ENCODE measurements around the gene TDRD1. TPM values are rescaled to one million over a fixed set of nuclear protein-coding genes. Genes with fewer than 3 reads are reported as not detected.

The TDRD1 gene
- total RNA-seq, 1 donor from 2014 or later = not detected

GRCh38 chr10:114239117-114239993 is 60.2 kb downstream of the TDRD1 start, which contains the start of gene VWA2:
Gene VWA2, plus strand, starts transcription at chr10:114239254. Its CDS starts 9,460 bp downstream, at chr10:114248714.
- peak; percentile 31 for TF ChIP-seq CTCF (conservative IDR thresholded peaks at IDR 0.05; ENCODE audit: low read depth, low read length)
- peak within 1 kb of the TSS; percentile 59 for H3K4me3 ChIP-seq (ENCODE audit: low read depth, low read length)
- no peak for DNase-seq (ENCODE audit: low read depth)

- H3K4me3 ChIP-seq (ENCODE audit: low read depth, low read length) = peak overlapping the region; percentile 59
- TF ChIP-seq CTCF (conservative IDR thresholded peaks at IDR 0.05; ENCODE audit: low read depth, low read length) = no peak
- no peak for DNase-seq (ENCODE audit: low read depth)
These were observed 60.8 kb downstream of the TDRD1 start for GRCh38 chr10:114239994-114240345.

DNA sequence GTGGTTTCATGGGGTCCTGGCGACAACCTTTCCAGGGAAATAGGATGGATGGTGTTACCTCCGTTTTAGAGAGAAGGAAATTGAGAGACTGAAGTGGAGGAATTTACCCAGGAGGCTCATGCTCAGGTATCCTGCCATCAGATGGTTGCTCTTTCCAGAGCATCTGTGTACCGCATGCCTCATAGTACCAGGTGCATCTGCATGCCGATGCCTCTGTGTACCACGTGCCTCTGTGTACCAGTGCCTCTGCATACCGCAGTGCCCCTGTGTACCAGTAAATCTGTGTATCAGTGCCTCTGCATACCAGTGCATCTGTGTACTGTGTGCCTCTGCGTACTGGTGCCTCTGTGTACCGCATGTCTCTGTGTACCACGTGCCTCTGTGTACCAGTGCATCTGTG is 63.1 kb downstream of the TDRD1 start:
- no peak for DNase-seq (ENCODE audit: low read depth)
- no peak for TF ChIP-seq CTCF (conservative IDR thresholded peaks at IDR 0.05; ENCODE audit: low read depth, low read length)
- H3K4me3 ChIP-seq (ENCODE audit: low read depth, low read length) = no peak overlapping the region

DNA sequence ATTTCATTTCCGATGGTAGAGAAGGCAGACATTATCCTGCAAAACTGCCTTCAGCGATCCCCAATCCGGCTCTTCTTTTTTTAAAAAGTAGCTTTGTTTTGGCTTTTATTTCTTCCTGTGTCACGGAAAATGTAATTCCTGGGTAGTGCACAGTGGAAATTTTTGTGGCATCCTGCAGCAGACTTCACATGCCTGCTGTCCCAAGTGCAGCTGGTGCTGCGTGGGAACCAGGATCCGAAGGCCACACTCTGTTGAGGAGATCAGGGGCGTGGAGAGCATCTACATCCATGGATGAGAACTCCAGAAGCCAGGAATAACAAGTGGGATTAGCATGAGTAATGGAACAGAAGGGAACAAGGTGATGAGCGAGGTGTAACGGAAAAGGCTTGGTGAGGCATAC is 64.5 kb downstream of the TDRD1 start:
- no peak for DNase-seq (ENCODE audit: low read depth)
- TF ChIP-seq CTCF (conservative IDR thresholded peaks at IDR 0.05; ENCODE audit: low read depth, low read length) = no peak
- H3K4me3 ChIP-seq (ENCODE audit: low read depth, low read length) = no peak overlapping the region

GRCh38 chr10:114244126-114244525 is 65.0 kb downstream of the TDRD1 start:
- no peak for TF ChIP-seq CTCF (conservative IDR thresholded peaks at IDR 0.05; ENCODE audit: low read depth, low read length)
- H3K4me3 ChIP-seq (ENCODE audit: low read depth, low read length) = no peak overlapping the region

GRCh38 chr10:114245121-114245791 is 66.1 kb downstream of the TDRD1 start:
- no peak for TF ChIP-seq CTCF (conservative IDR thresholded peaks at IDR 0.05; ENCODE audit: low read depth, low read length)
- no peak for DNase-seq (ENCODE audit: low read depth)
- peak overlapping the region; percentile 13 for H3K4me3 ChIP-seq (ENCODE audit: low read depth, low read length)

More at GRCh38 chr10:114244126-114244525, 65.0 kb downstream of the TDRD1 start:
- DNase-seq (ENCODE audit: low read depth) = no peak

Data from epithelial cell of proximal tubule (primary cell).